Tibial nerve (tissue), 4 donors: ENCODE results near the gene LTN1.

Source experiments
- CTCF ChIP-seq, 5 experiments: fragments of 200-600 bp in 3 of 5; fragments of 450-650 bp in 2 of 5; sonication (generic) in 3 of 5; IDR thresholded peaks; one replicate each; pipeline ENCODE4 v1.5.1; 2016 to 2019; ENCODE audit warnings: antibody characterized with exemption in 5 of 5, mild to moderate bottlenecking in 3 of 5, moderate library complexity in 2 of 5
- EP300 ChIP-seq, 2 donors: sonication (generic); formaldehyde crosslinking; IDR thresholded peaks; one replicate each; pipeline ENCODE4 v1.6.1; 2017; ENCODE audit warnings: antibody characterized with exemption in 2 of 2, mild to moderate bottlenecking in 1 of 2
- POLR2A ChIP-seq, 2 donors: fragments of 450-650 bp; IDR thresholded peaks; one replicate each; pipeline ENCODE4 v1.6.1; 2017; ENCODE audit warnings: antibody characterized with exemption in 2 of 2, mild to moderate bottlenecking in 2 of 2, moderate library complexity in 2 of 2

GRCh38 chr21:28938726-28939125 is 54.0 kb downstream of the LTN1 start:
- TF ChIP-seq POLR2A (IDR thresholded peaks at IDR 0.05) (no peak), CTCF (IDR thresholded peaks at IDR 0.05) (no peak), EP300 (IDR thresholded peaks at IDR 0.05) (no peak)
